ENCODE measurements around the gene ENDOV. TPM values are rescaled to one million over a fixed set of nuclear protein-coding genes. Genes with fewer than 3 reads are reported as not detected.

The ENDOV gene
- total and polyA plus RNA-seq, 2 of the 13 experiments (the other 11 are each of a cell fraction or from before 2014, with no cell fraction given), result 15.1 to 17.1 TPM

GRCh38 chr17:80454557-80455335, 39.8 kb downstream of the ENDOV start (continued):
- TF ChIP-seq ZNF670 (CRISPR knock-in tag; IDR thresholded peaks at IDR 0.05; ENCODE audit: borderline replicate concordance), result peak; percentile 75; the same call in 1 of the 2 replicates
- TF ChIP-seq IKZF4 (CRISPR knock-in tag; IDR thresholded peaks at IDR 0.05; ENCODE audit: borderline replicate concordance, low read depth, not compliant biosample characterization), result peak; percentile 98
- 0 out of 2 replicates have a peak, but pooled peaks have one; percentile 91 for TF ChIP-seq ZNF577 (CRISPR knock-in tag; IDR thresholded peaks at IDR 0.05; ENCODE audit: borderline replicate concordance, low read depth)
- peak; percentile 93 for TF ChIP-seq PHF8 (CRISPR knock-in tag; IDR thresholded peaks at IDR 0.05)
- peak; percentile 47; the same call in 1 of the 2 replicates for TF ChIP-seq CREB1 (IDR thresholded peaks at IDR 0.05)
- TF ChIP-seq CREB1 (CRISPR knock-in tag; IDR thresholded peaks at IDR 0.05), result no peak
- peak; percentile 71 for TF ChIP-seq WIZ (CRISPR knock-in tag; IDR thresholded peaks at IDR 0.05)
- TF ChIP-seq PRDM4 (CRISPR knock-in tag; IDR thresholded peaks at IDR 0.05; ENCODE audit: borderline replicate concordance), result no peak
- peak; percentile 97 for TF ChIP-seq TEAD2 (CRISPR knock-in tag; IDR thresholded peaks at IDR 0.05)
- TF ChIP-seq FOXP4 (CRISPR knock-in tag; IDR thresholded peaks at IDR 0.05), result peak; percentile 57
- TF ChIP-seq, protein P1, sequence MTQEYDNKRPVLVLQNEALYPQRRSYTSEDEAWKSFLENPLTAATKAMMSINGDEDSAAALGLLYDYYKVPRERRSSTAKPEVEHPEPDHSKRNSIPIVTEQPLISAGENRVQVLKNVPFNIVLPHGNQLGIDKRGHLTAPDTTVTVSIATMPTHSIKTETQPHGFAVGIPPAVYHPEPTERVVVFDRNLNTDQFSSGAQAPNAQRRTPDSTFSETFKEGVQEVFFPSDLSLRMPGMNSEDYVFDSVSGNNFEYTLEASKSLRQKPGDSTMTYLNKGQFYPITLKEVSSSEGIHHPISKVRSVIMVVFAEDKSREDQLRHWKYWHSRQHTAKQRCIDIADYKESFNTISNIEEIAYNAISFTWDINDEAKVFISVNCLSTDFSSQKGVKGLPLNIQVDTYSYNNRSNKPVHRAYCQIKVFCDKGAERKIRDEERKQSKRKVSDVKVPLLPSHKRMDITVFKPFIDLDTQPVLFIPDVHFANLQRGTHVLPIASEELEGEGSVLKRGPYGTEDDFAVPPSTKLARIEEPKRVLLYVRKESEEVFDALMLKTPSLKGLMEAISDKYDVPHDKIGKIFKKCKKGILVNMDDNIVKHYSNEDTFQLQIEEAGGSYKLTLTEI (CRISPR knock-in tag; conservative IDR thresholded peaks at IDR 0.05), result no peak
- TF ChIP-seq ZNF557 (CRISPR knock-in tag; IDR thresholded peaks at IDR 0.05), result no peak
- peak; percentile 65 for TF ChIP-seq TP53 (CRISPR knock-in tag; conservative IDR thresholded peaks at IDR 0.05)
- TF ChIP-seq ZSCAN21 (CRISPR knock-in tag; IDR thresholded peaks at IDR 0.05; ENCODE audit: borderline replicate concordance), result peak; percentile 75
- peak; percentile 33; the same call in 1 of the 2 replicates for TF ChIP-seq ZNF720 (CRISPR knock-in tag; IDR thresholded peaks at IDR 0.05)
- TF ChIP-seq CHCHD3 (CRISPR knock-in tag; IDR thresholded peaks at IDR 0.05), result peak; percentile 81; the same call in 1 of the 2 replicates
- TF ChIP-seq ZNF660 (CRISPR knock-in tag; IDR thresholded peaks at IDR 0.05; ENCODE audit: borderline replicate concordance, low read depth), result no peak
- no peak for TF ChIP-seq CENPX (CRISPR knock-in tag; IDR thresholded peaks at IDR 0.05)
- peak; percentile 29; the same call in 1 of the 2 replicates for TF ChIP-seq DNMT1 (CRISPR knock-in tag; IDR thresholded peaks at IDR 0.05)
- TF ChIP-seq ZNF138 (CRISPR knock-in tag; IDR thresholded peaks at IDR 0.05; ENCODE audit: low read depth), result no peak
- TF ChIP-seq ZSCAN29 (CRISPR knock-in tag; conservative IDR thresholded peaks at IDR 0.05), result no peak; the same call in 1 of the 2 replicates
- no peak; the same call in 1 of the 2 replicates for TF ChIP-seq NCOR1 (IDR thresholded peaks at IDR 0.05; ENCODE audit: borderline replicate concordance, low read length)
- TF ChIP-seq FOXA1 (IDR thresholded peaks at IDR 0.05), result no peak
- no peak for TF ChIP-seq FOXA1 (CRISPR knock-in tag; IDR thresholded peaks at IDR 0.05)
- peak; percentile 74 for TF ChIP-seq ZNF792 (CRISPR knock-in tag; IDR thresholded peaks at IDR 0.05)
- TF ChIP-seq SP2 (CRISPR knock-in tag; IDR thresholded peaks at IDR 0.05), result peak; percentile 91
